ENCODE data around the gene GPC6.

Gene GPC6

GRCh38 chr13:93554514-93554913 lies 327.9 kb downstream of the GPC6 start:
- Histone ChIP-seq H3K79me2 (ENCODE audit: insufficient read depth, low read length) (no peaks in the 10 kb centered on the region), H3K27ac (ENCODE audit: low read depth, low read length) (no peak overlapping the region), H3K4me2 (ENCODE audit: low read depth, low read length, poor library complexity, severe bottlenecking) (no peak overlapping the region), H3K9me3 (ENCODE audit: insufficient read depth, low read length) (no peaks in the 10 kb centered on the region), H3K4me3 (ENCODE audit: insufficient read depth, low read length, poor library complexity, severe bottlenecking) (no peak overlapping the region), H3K27me3 (ENCODE audit: low read length) (no peaks in the 10 kb centered on the region), H3K9me2 (replicated peaks; ENCODE audit: insufficient read depth, low read length) (no peaks in the 10 kb centered on the region), H3F3A (ENCODE audit: insufficient read depth) (no peaks in the 10 kb centered on the region), H3K9ac (ENCODE audit: low read length) (no peak overlapping the region), H2AFZ (ENCODE audit: low read depth, low read length, severe bottlenecking) (no peak overlapping the region), H3K36me3 (ENCODE audit: low read length) (no peaks in the 10 kb centered on the region), H4K20me1 (ENCODE audit: low read depth, low read length) (no peaks in the 10 kb centered on the region)
- TF ChIP-seq CTCF (IDR thresholded peaks at IDR 0.05; ENCODE audit: insufficient read depth, low read length, poor library complexity, severe bottlenecking) (no peak), EZH2phosphoT487 (conservative IDR thresholded peaks at IDR 0.05; ENCODE audit: low read length) (no peak)

GRCh38 chr13:93558637-93559036 lies 332.0 kb downstream of the GPC6 start:
- Histone ChIP-seq H3K4me3 (ENCODE audit: insufficient read depth, low read length, poor library complexity, severe bottlenecking) (no peak overlapping the region), H3K27me3 (ENCODE audit: low read length) (no peaks in the 10 kb centered on the region), H3K79me2 (ENCODE audit: insufficient read depth, low read length) (no peaks in the 10 kb centered on the region), H3K27ac (ENCODE audit: low read depth, low read length) (no peak overlapping the region), H3K9ac (ENCODE audit: low read length) (no peak overlapping the region), H3K9me3 (ENCODE audit: insufficient read depth, low read length) (no peaks in the 10 kb centered on the region), H3K4me2 (ENCODE audit: low read depth, low read length, poor library complexity, severe bottlenecking) (no peak overlapping the region), H3K36me3 (ENCODE audit: low read length) (no peaks in the 10 kb centered on the region), H3F3A (ENCODE audit: insufficient read depth) (no peaks in the 10 kb centered on the region), H3K9me2 (replicated peaks; ENCODE audit: insufficient read depth, low read length) (no peaks in the 10 kb centered on the region), H4K20me1 (ENCODE audit: low read depth, low read length) (no peaks in the 10 kb centered on the region), H2AFZ (ENCODE audit: low read depth, low read length, severe bottlenecking) (no peak overlapping the region)
- TF ChIP-seq CTCF (IDR thresholded peaks at IDR 0.05; ENCODE audit: insufficient read depth, low read length, poor library complexity, severe bottlenecking) (no peak), EZH2phosphoT487 (conservative IDR thresholded peaks at IDR 0.05; ENCODE audit: low read length) (no peak)

- H2AFZ ChIP-seq (ENCODE audit: low read depth, low read length, severe bottlenecking) = no peak overlapping the region
- H3K27me3 ChIP-seq (ENCODE audit: low read length) = no peaks in the 10 kb centered on the region
- no peaks in the 10 kb centered on the region for H3K9me2 ChIP-seq (replicated peaks; ENCODE audit: insufficient read depth, low read length)
- no peak for TF ChIP-seq CTCF (IDR thresholded peaks at IDR 0.05; ENCODE audit: insufficient read depth, low read length, poor library complexity, severe bottlenecking)
- no peak for TF ChIP-seq EZH2phosphoT487 (conservative IDR thresholded peaks at IDR 0.05; ENCODE audit: low read length)
- no peaks in the 10 kb centered on the region for H3K36me3 ChIP-seq (ENCODE audit: low read length)
- H3K4me3 ChIP-seq (ENCODE audit: insufficient read depth, low read length, poor library complexity, severe bottlenecking) = no peak overlapping the region
- no peaks in the 10 kb centered on the region for H4K20me1 ChIP-seq (ENCODE audit: low read depth, low read length)
- no peaks in the 10 kb centered on the region for H3K9me3 ChIP-seq (ENCODE audit: insufficient read depth, low read length)
- no peak overlapping the region for H3K9ac ChIP-seq (ENCODE audit: low read length)
- no peak overlapping the region for H3K4me2 ChIP-seq (ENCODE audit: low read depth, low read length, poor library complexity, severe bottlenecking)
- no peaks in the 10 kb centered on the region for H3F3A ChIP-seq (ENCODE audit: insufficient read depth)
- no peak overlapping the region for H3K27ac ChIP-seq (ENCODE audit: low read depth, low read length)
- no peaks in the 10 kb centered on the region for H3K79me2 ChIP-seq (ENCODE audit: insufficient read depth, low read length)
These were observed 333.1 kb downstream of the GPC6 start for GRCh38 chr13:93559718-93560117.
